PC-9 (cell line): Measurements from ENCODE around the gene LYRM9. TPM values are rescaled to one million over a fixed set of nuclear protein-coding genes. Genes with fewer than 3 reads are reported as not detected.
A peak's percentile ranks its signal among the peaks of the same experiment; 100 is the strongest.

Experiments
- BruUV-seq: library from RNA; stranded (reverse); fragments of 400-500 nt; replicated peaks from 2 replicates; lab custom pipeline; 2021; lab: Mats Ljungman, UMichigan
- CTCF ChIA-PET: fragments of 300-600 bp; sonication (Branson Sonifier 250); formaldehyde crosslinking; loops from one replicate; lab custom pipeline; 2022; ENCODE audit warnings: antibody characterized with exemption; lab: Charles Lee
- POLR2A ChIA-PET: fragments of 300-600 bp; sonication (Branson Sonifier 250); formaldehyde crosslinking; loops from one replicate; lab custom pipeline; 2022; ENCODE audit warnings: antibody characterized with exemption; ENCODE audit not compliant: unreplicated experiment; lab: Charles Lee
- DNase-seq, 2 experiments: peaks; one replicate each; pipeline versions ENCODE4 v3.0.0 to v3.0.0-alpha.2; 2015 to 2022; ENCODE audit warnings: mixed read lengths in 1 of 2
- H2AFZ ChIP-seq: fragments of 200-600 bp; sonication (generic); 2 replicates; pipeline ENCODE4 v1.8.1; 2017; ENCODE audit warnings: antibody characterized with exemption
- H3F3A ChIP-seq: fragments of 200-600 bp; sonication (generic); 2 replicates; pipeline ENCODE4 v1.8.1; 2017; ENCODE audit warnings: antibody characterized with exemption, mild to moderate bottlenecking, low read depth; ENCODE audit not compliant: insufficient read depth
- H3K27ac ChIP-seq: fragments of 200-600 bp; sonication (generic); 2 replicates; pipeline ENCODE4 v1.6.1; 2016; ENCODE audit warnings: mixed run types
- H3K27me3 ChIP-seq: fragments of 200-600 bp; sonication (generic); 2 replicates; pipeline ENCODE4 v1.6.1; 2016; ENCODE audit warnings: low read depth, mixed run types; ENCODE audit not compliant: insufficient read depth
- H3K36me3 ChIP-seq: fragments of 200-600 bp; sonication (generic); 2 replicates; pipeline ENCODE4 v1.6.1; 2016; ENCODE audit warnings: low read depth, mixed run types
- H3K4me1 ChIP-seq: fragments of 200-600 bp; sonication (generic); replicated peaks from 2 replicates; pipeline ENCODE4 v1.6.1; 2016; ENCODE audit warnings: mixed run types; ENCODE audit not compliant: insufficient read depth
- H3K4me2 ChIP-seq: fragments of 200-600 bp; sonication (generic); 2 replicates; pipeline ENCODE4 v1.6.1; 2017; ENCODE audit warnings: mixed run types
- H3K4me3 ChIP-seq: fragments of 200-600 bp; sonication (generic); 2 replicates; pipeline ENCODE4 v1.6.1; 2016; ENCODE audit warnings: mixed run types
- H3K79me2 ChIP-seq: fragments of 200-600 bp; sonication (generic); 2 replicates; pipeline ENCODE4 v1.6.1; 2017; ENCODE audit warnings: low read depth, mixed run types
- H3K9me2 ChIP-seq: fragments of 200-600 bp; sonication (generic); 2 replicates; pipeline ENCODE4 v1.8.1; 2017; ENCODE audit warnings: mild to moderate bottlenecking; ENCODE audit not compliant: insufficient read depth
- H3K9me3 ChIP-seq: fragments of 200-600 bp; sonication (generic); 2 replicates; pipeline ENCODE4 v1.8.1; 2016; ENCODE audit warnings: low read depth; ENCODE audit not compliant: insufficient read depth
- H4K20me1 ChIP-seq: fragments of 200-600 bp; sonication (generic); 2 replicates; pipeline ENCODE4 v1.8.1; 2017; ENCODE audit not compliant: insufficient read depth
- EZH2 ChIP-seq: fragments of 200-600 bp; sonication (generic); IDR thresholded peaks from 2 replicates; pipeline ENCODE4 v1.8.0; 2017; ENCODE audit warnings: antibody characterized with exemption, low read depth
- intact Hi-C: fragments of 100-400 bp; cut with micrococcal nuclease; formaldehyde crosslinking; loops from one replicate; pipeline ENCODE4 v1.10.0; 2022; ENCODE audit not compliant: unreplicated experiment
- total RNA-seq: library from RNA; stranded (reverse); gene quantifications from 2 replicates; pipeline ENCODE4 v1.2.3, GENCODE V29; 2021
- TF ChIP-seq, protein P1 (sequence below): fragments of 200-600 bp; sonication (generic); conservative IDR thresholded peaks from 2 replicates; pipeline ENCODE4 v1.6.1; 2017; ENCODE audit warnings: mixed run types, antibody characterized with exemption, mild to moderate bottlenecking, moderate library complexity

Gene LYRM9
- total RNA-seq, 1 experiment from 2014 or later: 7.6 TPM

DNA sequence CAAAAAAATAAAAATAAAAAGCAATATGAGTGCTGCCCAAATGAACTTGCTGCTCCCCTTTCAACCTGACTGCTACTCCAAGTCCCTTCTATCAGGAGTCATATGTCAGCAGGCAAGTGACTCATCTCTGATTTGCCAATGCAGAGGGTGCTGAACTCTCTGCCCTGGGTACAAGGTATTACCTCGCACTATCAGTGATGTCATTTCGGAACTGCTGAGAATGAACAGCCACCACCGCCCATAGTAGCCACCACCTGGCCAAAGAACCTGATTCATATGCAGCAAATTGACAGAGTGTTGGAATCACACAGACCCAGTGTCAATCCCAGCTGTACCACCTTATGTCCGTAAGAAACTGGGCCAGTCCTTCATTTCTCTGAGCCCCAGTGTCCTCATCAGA, 31.2 kb downstream of the LYRM9 start:
- no TSS peak for BruUV-seq
- Histone ChIP-seq H3K27me3 (peaks cover 48% of the 10 kb centered on the region), H3K27ac (no peak overlapping the region), H3F3A (no peaks in the 10 kb centered on the region), H3K36me3 (no peaks in the 10 kb centered on the region), H3K4me1 (peaks cover 7% of the 10 kb centered on the region; the same call in 1 of the 2 replicates), H3K9me3 (no peaks in the 10 kb centered on the region), H2AFZ (no peak overlapping the region), H3K9me2 (no peaks in the 10 kb centered on the region), H3K79me2 (no peaks in the 10 kb centered on the region), H3K4me3 (no peak overlapping the region), H4K20me1 (no peaks in the 10 kb centered on the region), H3K4me2 (no peak overlapping the region)
- ChIA-PET CTCF (no interaction called here), POLR2A (no interaction called here)
- peak; percentile 3 to 67 for DNase-seq
- TF ChIP-seq, protein P1, sequence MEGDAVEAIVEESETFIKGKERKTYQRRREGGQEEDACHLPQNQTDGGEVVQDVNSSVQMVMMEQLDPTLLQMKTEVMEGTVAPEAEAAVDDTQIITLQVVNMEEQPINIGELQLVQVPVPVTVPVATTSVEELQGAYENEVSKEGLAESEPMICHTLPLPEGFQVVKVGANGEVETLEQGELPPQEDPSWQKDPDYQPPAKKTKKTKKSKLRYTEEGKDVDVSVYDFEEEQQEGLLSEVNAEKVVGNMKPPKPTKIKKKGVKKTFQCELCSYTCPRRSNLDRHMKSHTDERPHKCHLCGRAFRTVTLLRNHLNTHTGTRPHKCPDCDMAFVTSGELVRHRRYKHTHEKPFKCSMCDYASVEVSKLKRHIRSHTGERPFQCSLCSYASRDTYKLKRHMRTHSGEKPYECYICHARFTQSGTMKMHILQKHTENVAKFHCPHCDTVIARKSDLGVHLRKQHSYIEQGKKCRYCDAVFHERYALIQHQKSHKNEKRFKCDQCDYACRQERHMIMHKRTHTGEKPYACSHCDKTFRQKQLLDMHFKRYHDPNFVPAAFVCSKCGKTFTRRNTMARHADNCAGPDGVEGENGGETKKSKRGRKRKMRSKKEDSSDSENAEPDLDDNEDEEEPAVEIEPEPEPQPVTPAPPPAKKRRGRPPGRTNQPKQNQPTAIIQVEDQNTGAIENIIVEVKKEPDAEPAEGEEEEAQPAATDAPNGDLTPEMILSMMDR: no peak
- TF ChIP-seq EZH2: no peak
- intact Hi-C loops: no loop called here

DNA sequence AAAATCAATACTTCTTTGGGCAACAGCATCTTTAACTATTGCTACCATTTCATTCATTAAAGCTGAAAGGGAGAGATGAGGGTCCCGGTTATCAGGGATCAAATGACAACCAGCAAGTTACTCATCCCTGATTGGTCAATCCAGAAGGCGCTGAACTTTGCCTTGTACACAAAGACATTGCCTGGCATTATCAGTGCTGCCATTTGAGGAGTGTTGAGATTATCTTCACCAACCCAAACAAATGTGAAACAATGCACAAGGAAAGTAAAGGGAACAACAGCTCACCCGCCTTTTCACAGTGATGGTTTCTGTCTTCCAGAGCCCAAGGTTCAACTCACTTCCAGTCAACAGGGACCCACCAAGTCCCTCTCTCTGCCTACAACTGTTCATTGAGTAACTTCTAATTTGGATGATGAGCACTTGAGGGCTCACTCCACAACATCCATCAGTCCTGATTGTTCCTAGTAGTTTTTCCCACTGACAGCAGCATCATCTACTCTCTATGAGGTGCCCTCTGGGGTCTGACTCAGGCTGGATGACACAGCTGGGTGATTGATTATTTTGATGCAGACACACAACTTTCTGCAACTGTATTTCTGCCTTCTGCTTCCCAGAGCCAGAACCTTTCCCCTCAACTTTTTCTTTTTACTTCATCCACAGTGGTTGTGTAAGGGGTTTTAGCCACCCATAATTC, 32.0 kb downstream of the LYRM9 start:
- BruUV-seq: no TSS peak
- TF ChIP-seq, protein P1: no peak
- TF ChIP-seq EZH2: no peak

DNA sequence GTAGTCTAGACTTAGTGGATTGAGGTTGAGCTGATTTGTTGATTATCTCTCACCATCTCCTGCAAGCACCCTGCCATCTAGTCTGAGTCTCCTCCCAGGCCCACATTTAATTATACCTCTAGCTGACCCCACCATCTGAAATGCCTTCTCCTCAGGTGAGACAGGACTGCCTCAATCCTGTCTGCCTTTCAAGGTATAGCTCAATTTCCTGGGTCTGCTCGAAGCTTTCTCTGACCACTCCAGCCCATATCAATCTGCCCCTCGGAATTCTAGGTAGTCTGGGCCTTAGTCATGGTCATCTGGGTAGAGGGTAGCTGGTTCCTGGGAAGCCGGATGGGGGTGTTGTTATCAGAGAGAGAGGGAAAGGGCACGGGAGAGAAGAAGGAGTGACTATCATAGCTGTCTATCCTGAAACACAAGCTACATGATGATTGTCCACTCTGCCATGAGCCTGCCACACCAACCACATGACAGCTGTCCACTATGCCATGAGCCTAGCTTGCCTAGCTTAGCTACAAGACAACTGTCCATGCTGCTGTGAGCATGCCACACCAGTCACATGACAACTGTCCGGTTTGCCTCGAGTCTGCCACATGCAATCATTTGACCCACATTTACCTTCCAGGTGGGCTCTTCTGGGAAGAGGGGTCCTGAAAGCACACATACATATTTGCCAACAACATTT, 34.4 kb downstream of the LYRM9 start:
- Histone ChIP-seq H3K27me3 (peaks cover 48% of the 10 kb centered on the region), H3K79me2 (no peaks in the 10 kb centered on the region), H3F3A (no peaks in the 10 kb centered on the region), H3K4me1 (peaks cover 7% of the 10 kb centered on the region; the same call in 1 of the 2 replicates), H2AFZ (no peak overlapping the region), H3K36me3 (no peaks in the 10 kb centered on the region), H3K27ac (no peak overlapping the region), H3K4me3 (no peak overlapping the region), H3K9me2 (no peaks in the 10 kb centered on the region), H3K9me3 (no peaks in the 10 kb centered on the region), H4K20me1 (no peaks in the 10 kb centered on the region), H3K4me2 (no peak overlapping the region)
- intact Hi-C loops: no loop called here
- no TSS peak for BruUV-seq
- TF ChIP-seq, protein P1: no peak
- TF ChIP-seq EZH2: no peak
- DNase-seq: no peak
- CTCF ChIA-PET: no interaction called here
- POLR2A ChIA-PET: no interaction called here

More for the DNA sequence above, 32.0 kb downstream of the LYRM9 start:
- intact Hi-C loops: no loop called here
- Histone ChIP-seq H3K9me2 (no peaks in the 10 kb centered on the region), H3K9me3 (no peaks in the 10 kb centered on the region), H3F3A (no peaks in the 10 kb centered on the region), H3K79me2 (no peaks in the 10 kb centered on the region), H3K36me3 (no peaks in the 10 kb centered on the region), H4K20me1 (no peaks in the 10 kb centered on the region), H3K4me3 (no peak overlapping the region), H3K4me1 (peaks cover 7% of the 10 kb centered on the region; the same call in 1 of the 2 replicates), H3K27ac (no peak overlapping the region), H3K4me2 (no peak overlapping the region), H2AFZ (no peak overlapping the region), H3K27me3 (peaks cover 51% of the 10 kb centered on the region)
- DNase-seq: no peak
- CTCF ChIA-PET: no interaction called here
- POLR2A ChIA-PET: no interaction called here
